Calu3 (cell line): ENCODE measurements around the gene ARR3. TPM values are rescaled to one million over a fixed set of nuclear protein-coding genes. Genes with fewer than 3 reads are reported as not detected.

Experiments used
- BruUV-seq: library from RNA; stranded (reverse); fragments of 400-500 nt; replicated peaks from 2 replicates; lab custom pipeline; 2021; lab: Mats Ljungman, UMichigan
- CTCF ChIA-PET: fragments of 300-600 bp; sonication (Branson Sonifier 250); formaldehyde crosslinking; loops from one replicate; lab custom pipeline; 2022; ENCODE audit warnings: antibody characterized with exemption; lab: Charles Lee
- DNase-seq: peaks from one replicate; pipeline ENCODE4 v3.0.0; 2022
- H3K27ac Mint-ChIP-seq: one replicate; pipeline ENCODE4 v1.8.0; 2022; ENCODE audit warnings: mixed read lengths; ENCODE audit not compliant: unreplicated experiment
- H3K27me3 Mint-ChIP-seq: one replicate; pipeline ENCODE4 v1.8.0; 2022; ENCODE audit warnings: mixed read lengths; ENCODE audit not compliant: unreplicated experiment
- H3K36me3 Mint-ChIP-seq: one replicate; pipeline ENCODE4 v1.8.0; 2022; ENCODE audit warnings: mild to moderate bottlenecking, moderate library complexity, mixed read lengths; ENCODE audit not compliant: insufficient read depth, unreplicated experiment
- H3K4me1 Mint-ChIP-seq: one replicate; pipeline ENCODE4 v1.8.0; 2022; ENCODE audit warnings: mild to moderate bottlenecking, low read depth, mixed read lengths; ENCODE audit not compliant: unreplicated experiment
- H3K4me3 Mint-ChIP-seq: one replicate; pipeline ENCODE4 v1.8.0; 2022; ENCODE audit warnings: mild to moderate bottlenecking, low read depth, moderate library complexity, mixed read lengths; ENCODE audit not compliant: unreplicated experiment
- H3K9me3 Mint-ChIP-seq: one replicate; pipeline ENCODE4 v1.8.0; 2022; ENCODE audit warnings: low read depth, mixed read lengths; ENCODE audit not compliant: unreplicated experiment
- CTCF ChIP-seq: fragments of 200-600 bp; IDR thresholded peaks from one replicate; pipeline ENCODE4 v1.8.0; 2022; ENCODE audit warnings: antibody characterized with exemption; ENCODE audit not compliant: unreplicated experiment
- intact Hi-C: fragments of 100-400 bp; cut with micrococcal nuclease; formaldehyde crosslinking; loops from one replicate; pipeline ENCODE4 v1.10.0; 2022; ENCODE audit not compliant: unreplicated experiment
- total RNA-seq: library from RNA; stranded (reverse); gene quantifications from 2 replicates; pipeline ENCODE4 v1.2.3, GENCODE V29; 2022

ARR3 gene
- total RNA-seq, 1 experiment from 2014 or later, result not detected

GRCh38 chrX:70280573-70280972 lies 12.4 kb downstream of the ARR3 start:
- no TSS peak for BruUV-seq

GRCh38 chrX:70281951-70282350 lies 13.8 kb downstream of the ARR3 start, which contains the start of gene RAB41:
Gene RAB41, plus strand, starts transcription at chrX:70282172. Its CDS starts 46 bp downstream, at chrX:70282218.
- no peak for TF ChIP-seq CTCF
- Mint-ChIP-seq H3K27me3 (no peaks in the 10 kb centered on the region), H3K9me3 (no peaks in the 10 kb centered on the region), H3K27ac (no peak within 1 kb of the TSS), H3K4me1 (no peaks in the 10 kb centered on the region), H3K4me3 (no peak within 1 kb of the TSS), H3K36me3 (no peaks in the 10 kb centered on the region)
- CTCF ChIA-PET, result no interaction called here
- intact Hi-C loops, result no loop called here
- no peak for DNase-seq
- no TSS peak for BruUV-seq

More at GRCh38 chrX:70280573-70280972, 12.4 kb downstream of the ARR3 start:
- no peaks in the 10 kb centered on the region for H3K4me1 Mint-ChIP-seq
- no peaks in the 10 kb centered on the region for H3K36me3 Mint-ChIP-seq
- H3K9me3 Mint-ChIP-seq, result no peaks in the 10 kb centered on the region
- no peaks in the 10 kb centered on the region for H3K27me3 Mint-ChIP-seq
- DNase-seq, result no peak
- CTCF ChIA-PET, result interaction anchor here (0.6 kb wide), 1 partner anchor 14 kb away, joined by 3 read pairs; no protein-coding TSS in a partner anchor
- TF ChIP-seq CTCF, result no peak
- intact Hi-C loops, result no loop called here
- H3K27ac Mint-ChIP-seq, result no peak overlapping the region
- H3K4me3 Mint-ChIP-seq, result no peak overlapping the region

GRCh38 chrX:70289168-70289792 lies 21.1 kb downstream of the ARR3 start:
- Mint-ChIP-seq H3K36me3 (peaks cover 22% of the 10 kb centered on the region), H3K4me1 (no peaks in the 10 kb centered on the region), H3K4me3 (peak overlapping the region; percentile 82), H3K27me3 (no peaks in the 10 kb centered on the region), H3K9me3 (no peaks in the 10 kb centered on the region), H3K27ac (peak overlapping the region; percentile 34)
- BruUV-seq, result TSS peak; percentile 78
- no peak for DNase-seq
- CTCF ChIA-PET, result interaction anchor here (0.6 kb wide), 1 partner anchor 12 kb away, joined by 3 read pairs; no protein-coding TSS in a partner anchor
- intact Hi-C loops, result no loop called here
- no peak for TF ChIP-seq CTCF

- intact Hi-C loops, result no loop called here
- TSS peak; percentile 48 for BruUV-seq
- Mint-ChIP-seq H3K36me3 (peaks cover 22% of the 10 kb centered on the region), H3K9me3 (no peaks in the 10 kb centered on the region), H3K27me3 (no peaks in the 10 kb centered on the region), H3K27ac (peak within 1 kb of the TSS; percentile 34), H3K4me1 (no peaks in the 10 kb centered on the region), H3K4me3 (peak within 1 kb of the TSS; percentile 82)
- peak; percentile 76 for DNase-seq
- TF ChIP-seq CTCF, result no peak
- CTCF ChIA-PET, result no interaction called here
Measured at GRCh38 chrX:70289793-70290770, 21.9 kb downstream of the ARR3 start, which contains the start of the genes KIF4A and PDZD11. Gene KIF4A, plus strand, starts transcription at chrX:70290104. Its CDS starts 355 bp downstream, at chrX:70290459. Gene PDZD11, minus strand, starts transcription at chrX:70289927. Its CDS starts 586 bp downstream, at chrX:70289341.
